SU-DHL-6 (cell line): ENCODE measurements around the gene OASL.

Experiments
- H2AFZ ChIP-seq: fragments of 200-600 bp; sonication (generic); 2 replicates; pipeline ENCODE4 v1.6.1; 2014; ENCODE audit warnings: low read depth, mild to moderate bottlenecking, moderate library complexity, mixed read lengths, antibody characterized with exemption, low read length; ENCODE audit not compliant: severe bottlenecking
- H3F3A ChIP-seq: fragments of 200-600 bp; shearing (Covaris generic); 2 replicates; pipeline ENCODE4 v1.6.0; 2016; ENCODE audit warnings: antibody characterized with exemption, mild to moderate bottlenecking; ENCODE audit not compliant: insufficient read depth
- H3K27ac ChIP-seq: fragments of 200-600 bp; sonication (generic); 2 replicates; pipeline ENCODE4 v1.5.1; 2016; ENCODE audit warnings: low read depth, mild to moderate bottlenecking, low read length, moderate library complexity, mixed read lengths
- H3K27me3 ChIP-seq: fragments of 200-600 bp; sonication (generic), shearing (Covaris generic); 2 replicates; pipeline ENCODE4 v1.6.0; 2014; ENCODE audit warnings: mild to moderate bottlenecking, low read length
- H3K36me3 ChIP-seq: fragments of 200-600 bp; sonication (generic); 2 replicates; pipeline ENCODE4 v1.6.1; 2014; ENCODE audit warnings: mild to moderate bottlenecking, low read length, mixed read lengths
- H3K4me2 ChIP-seq: fragments of 300-600, 200-600 bp; shearing (Covaris generic), sonication (generic); 2 replicates; pipeline ENCODE4 v1.6.0; 2014; ENCODE audit warnings: low read length, low read depth, mild to moderate bottlenecking; ENCODE audit not compliant: poor library complexity, severe bottlenecking
- H3K4me3 ChIP-seq: fragments of 200-600 bp; sonication (generic); 2 replicates; pipeline ENCODE4 v1.5.1; 2014; ENCODE audit warnings: antibody characterized with exemption, low read length, mild to moderate bottlenecking, mixed read lengths; ENCODE audit not compliant: insufficient read depth, poor library complexity, severe bottlenecking
- H3K79me2 ChIP-seq: fragments of 200-600 bp; sonication (generic); 2 replicates; pipeline ENCODE4 v1.6.1; 2014; ENCODE audit warnings: mild to moderate bottlenecking, low read length, moderate library complexity; ENCODE audit not compliant: insufficient read depth
- H3K9ac ChIP-seq: fragments of 200-600 bp; sonication (generic); 2 replicates; pipeline ENCODE4 v1.7.0; 2014; ENCODE audit warnings: mild to moderate bottlenecking, low read length
- H3K9me2 ChIP-seq: fragments of 200-600 bp; sonication (generic); replicated peaks from 2 replicates; pipeline ENCODE4 v1.6.1; 2014; ENCODE audit warnings: low read length; ENCODE audit not compliant: insufficient read depth
- H3K9me3 ChIP-seq: fragments of 200-600 bp; sonication (generic); 2 replicates; pipeline ENCODE4 v1.6.1; 2014; ENCODE audit warnings: low read length, mixed read lengths; ENCODE audit not compliant: insufficient read depth
- H4K20me1 ChIP-seq: fragments of 200-600 bp; sonication (generic); 2 replicates; pipeline ENCODE4 v1.6.1; 2014; ENCODE audit warnings: low read depth, mild to moderate bottlenecking, antibody characterized with exemption, low read length, moderate library complexity, mixed read lengths
- EZH2phosphoT487 ChIP-seq: fragments of 200-600 bp; sonication (generic), shearing (Covaris generic); conservative IDR thresholded peaks from 2 replicates; pipeline ENCODE4 v1.6.1; 2018; ENCODE audit warnings: mild to moderate bottlenecking, antibody characterized with exemption, low read length, moderate library complexity, mixed read lengths
- TF ChIP-seq, protein P1 (sequence below): fragments of 200-600 bp; sonication (generic); IDR thresholded peaks from one replicate; pipeline ENCODE4 v1.5.1; 2017; ENCODE audit warnings: antibody characterized with exemption, mild to moderate bottlenecking, low read length, moderate library complexity; ENCODE audit not compliant: insufficient read depth, poor library complexity, severe bottlenecking

Gene OASL

DNA sequence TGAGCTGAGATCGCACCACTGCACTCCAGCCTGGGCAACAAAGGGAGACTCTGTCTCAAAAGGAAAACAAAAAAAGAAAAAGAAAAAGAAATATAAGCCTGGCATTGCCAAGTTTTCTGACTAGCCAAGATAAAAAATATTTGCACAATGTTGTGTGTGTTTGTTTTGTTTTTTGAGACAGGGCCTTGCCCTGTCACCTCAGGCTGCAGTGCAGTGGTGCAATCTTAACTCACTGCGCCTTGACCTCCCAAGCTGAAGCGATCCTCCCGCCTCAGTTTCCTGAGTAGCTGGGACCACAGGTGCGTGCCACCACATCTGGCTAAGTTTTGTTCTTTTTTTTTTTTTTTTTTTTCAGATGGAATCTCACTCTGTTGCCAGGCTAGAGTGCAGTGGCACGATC, 17.3 kb downstream of the OASL start:
- TF ChIP-seq, protein P1, sequence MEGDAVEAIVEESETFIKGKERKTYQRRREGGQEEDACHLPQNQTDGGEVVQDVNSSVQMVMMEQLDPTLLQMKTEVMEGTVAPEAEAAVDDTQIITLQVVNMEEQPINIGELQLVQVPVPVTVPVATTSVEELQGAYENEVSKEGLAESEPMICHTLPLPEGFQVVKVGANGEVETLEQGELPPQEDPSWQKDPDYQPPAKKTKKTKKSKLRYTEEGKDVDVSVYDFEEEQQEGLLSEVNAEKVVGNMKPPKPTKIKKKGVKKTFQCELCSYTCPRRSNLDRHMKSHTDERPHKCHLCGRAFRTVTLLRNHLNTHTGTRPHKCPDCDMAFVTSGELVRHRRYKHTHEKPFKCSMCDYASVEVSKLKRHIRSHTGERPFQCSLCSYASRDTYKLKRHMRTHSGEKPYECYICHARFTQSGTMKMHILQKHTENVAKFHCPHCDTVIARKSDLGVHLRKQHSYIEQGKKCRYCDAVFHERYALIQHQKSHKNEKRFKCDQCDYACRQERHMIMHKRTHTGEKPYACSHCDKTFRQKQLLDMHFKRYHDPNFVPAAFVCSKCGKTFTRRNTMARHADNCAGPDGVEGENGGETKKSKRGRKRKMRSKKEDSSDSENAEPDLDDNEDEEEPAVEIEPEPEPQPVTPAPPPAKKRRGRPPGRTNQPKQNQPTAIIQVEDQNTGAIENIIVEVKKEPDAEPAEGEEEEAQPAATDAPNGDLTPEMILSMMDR: no peak
- TF ChIP-seq EZH2phosphoT487: no peak
- H3F3A ChIP-seq: no peaks in the 10 kb centered on the region

DNA sequence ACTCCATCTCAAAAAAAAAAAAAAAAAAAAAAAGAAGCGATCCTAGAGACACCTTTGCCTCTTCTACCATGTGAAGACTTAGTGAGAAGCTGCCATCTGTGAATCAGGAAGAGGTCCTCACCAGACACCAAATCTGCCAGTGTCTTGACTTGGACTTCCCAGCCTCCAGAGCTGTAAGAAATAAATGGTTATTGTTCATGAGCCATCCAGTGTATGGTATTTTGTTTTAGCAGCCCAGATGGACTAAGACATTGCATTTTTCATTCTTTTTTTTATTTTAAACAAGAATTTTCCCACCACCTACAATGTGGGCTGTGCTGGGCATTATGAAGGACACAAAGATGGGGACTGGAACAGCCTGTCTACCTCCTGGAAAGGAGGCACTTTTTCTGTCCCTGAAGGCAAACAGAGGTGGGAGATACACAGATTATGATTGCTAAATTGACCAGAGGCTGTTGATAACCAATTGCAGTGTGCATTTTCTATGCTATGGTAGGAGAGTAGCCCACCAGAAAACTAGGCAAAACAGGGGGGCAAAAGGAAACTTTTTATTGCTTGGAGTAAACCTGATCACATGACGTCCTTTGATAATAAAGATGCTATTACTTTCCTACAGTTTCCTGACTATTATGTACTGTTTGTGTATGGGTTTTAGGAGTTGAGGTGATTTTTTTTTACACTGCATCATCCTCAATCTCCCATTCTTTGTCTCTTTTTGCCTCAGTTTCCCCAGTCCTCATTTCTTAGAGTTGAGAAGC, 20.0 kb downstream of the OASL start:
- Histone ChIP-seq H2AFZ (no peak overlapping the region), H3K36me3 (no peaks in the 10 kb centered on the region), H3F3A (no peaks in the 10 kb centered on the region), H3K4me2 (no peak overlapping the region), H3K27me3 (no peaks in the 10 kb centered on the region), H3K4me3 (no peak overlapping the region), H3K27ac (no peak overlapping the region), H4K20me1 (no peaks in the 10 kb centered on the region), H3K9ac (no peak overlapping the region), H3K79me2 (peaks cover 13% of the 10 kb centered on the region), H3K9me2 (no peaks in the 10 kb centered on the region), H3K9me3 (no peaks in the 10 kb centered on the region)
- TF ChIP-seq, protein P1: no peak
- no peak for TF ChIP-seq EZH2phosphoT487

More for the DNA sequence above, 17.3 kb downstream of the OASL start:
- no peaks in the 10 kb centered on the region for H3K79me2 ChIP-seq
- H4K20me1 ChIP-seq: no peaks in the 10 kb centered on the region
- H3K9ac ChIP-seq: no peak overlapping the region
- no peak overlapping the region for H3K4me3 ChIP-seq
- no peak overlapping the region for H2AFZ ChIP-seq
- no peaks in the 10 kb centered on the region for H3K9me2 ChIP-seq
- no peak overlapping the region for H3K27ac ChIP-seq
- no peaks in the 10 kb centered on the region for H3K9me3 ChIP-seq
- no peak overlapping the region for H3K4me2 ChIP-seq
- H3K36me3 ChIP-seq: no peaks in the 10 kb centered on the region
- H3K27me3 ChIP-seq: no peaks in the 10 kb centered on the region

DNA sequence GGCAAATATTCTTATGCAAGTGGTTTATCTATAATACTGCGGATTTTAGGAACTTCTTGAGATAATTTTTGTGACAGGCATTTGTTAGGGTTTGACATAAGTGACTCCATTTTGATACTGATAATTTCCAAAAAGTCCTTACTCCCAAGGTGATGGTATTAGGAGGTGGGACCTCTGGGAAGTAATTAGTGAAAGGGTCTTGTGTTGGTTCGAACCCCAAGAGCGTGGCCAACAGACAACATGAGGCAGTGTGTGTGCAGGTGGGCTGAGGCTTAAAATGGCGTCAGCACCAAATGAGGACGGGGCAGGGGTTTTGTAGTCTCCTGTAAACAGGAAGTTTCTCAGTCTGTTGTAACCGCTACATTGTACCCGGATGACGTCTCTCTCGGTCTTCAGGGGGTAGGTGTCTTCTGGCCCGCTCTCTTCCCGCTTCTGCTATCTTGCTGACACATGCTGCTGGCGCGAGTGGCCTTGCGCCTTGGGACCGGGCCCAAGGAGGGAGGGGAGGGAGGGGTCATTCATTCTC, 21.0 kb downstream of the OASL start:
- H3K27me3 ChIP-seq: no peaks in the 10 kb centered on the region
- H3K79me2 ChIP-seq: peaks cover 13% of the 10 kb centered on the region
- H3K4me2 ChIP-seq: no peak overlapping the region
- no peak overlapping the region for H3K4me3 ChIP-seq
- H3K9ac ChIP-seq: no peak overlapping the region
- no peaks in the 10 kb centered on the region for H3K9me3 ChIP-seq
- TF ChIP-seq, protein P1: no peak
- TF ChIP-seq EZH2phosphoT487: no peak
- H3K9me2 ChIP-seq: no peaks in the 10 kb centered on the region
- H3F3A ChIP-seq: no peaks in the 10 kb centered on the region
- H3K27ac ChIP-seq: no peak overlapping the region
- H4K20me1 ChIP-seq: no peaks in the 10 kb centered on the region
- no peak overlapping the region for H2AFZ ChIP-seq
- no peaks in the 10 kb centered on the region for H3K36me3 ChIP-seq
